HL-60 (cell line): ENCODE results near the gene ADCYAP1R1.

ENCODE experiments used
- DNase-seq, 2 experiments: peaks; one replicate each; pipeline ENCODE4 v3.0.0-alpha.2; 2010 to 2020; ENCODE audit warnings: low read depth in 1 of 2, low spot score in 1 of 2
- H3K27ac ChIP-seq: fragments of 250-450 bp; sonication (Bioruptor Pico); replicated peaks from 2 replicates; pipeline ENCODE4 v1.5.1; 2020; ENCODE audit warnings: mild to moderate bottlenecking, moderate library complexity
- H3K27me3 ChIP-seq: fragments of 250-450 bp; sonication (Bioruptor Pico); 2 replicates; pipeline ENCODE4 v1.5.1; 2021; ENCODE audit warnings: mild to moderate bottlenecking, moderate library complexity; ENCODE audit not compliant: insufficient read depth, poor library complexity, severe bottlenecking
- H3K4me3 ChIP-seq: replicated peaks from 2 replicates; pipeline ENCODE4 v1.5.1; 2011; ENCODE audit warnings: mild to moderate bottlenecking, control low read depth, low read length; ENCODE audit not compliant: insufficient read depth
- CTCF ChIP-seq: IDR thresholded peaks from one replicate; pipeline ENCODE4 v1.5.1; 2011; ENCODE audit warnings: low read length, control low read depth, inconsistent platforms; ENCODE audit not compliant: insufficient read depth
- GABPA ChIP-seq: IDR thresholded peaks from 2 replicates; pipeline ENCODE4 v1.6.1; 2012; ENCODE audit warnings: low read depth
- POLR2AphosphoS5 ChIP-seq: IDR thresholded peaks from 2 replicates; pipeline ENCODE4 v1.6.1; 2012; ENCODE audit warnings: low read depth
- REST ChIP-seq: IDR thresholded peaks from 2 replicates; pipeline ENCODE4 v1.6.1; 2012; ENCODE audit warnings: low read depth; ENCODE audit not compliant: insufficient replicate concordance
- SPI1 ChIP-seq: IDR thresholded peaks from 2 replicates; pipeline ENCODE4 v1.6.1; 2012; ENCODE audit warnings: low read depth, mild to moderate bottlenecking, borderline replicate concordance

ADCYAP1R1 gene

DNA sequence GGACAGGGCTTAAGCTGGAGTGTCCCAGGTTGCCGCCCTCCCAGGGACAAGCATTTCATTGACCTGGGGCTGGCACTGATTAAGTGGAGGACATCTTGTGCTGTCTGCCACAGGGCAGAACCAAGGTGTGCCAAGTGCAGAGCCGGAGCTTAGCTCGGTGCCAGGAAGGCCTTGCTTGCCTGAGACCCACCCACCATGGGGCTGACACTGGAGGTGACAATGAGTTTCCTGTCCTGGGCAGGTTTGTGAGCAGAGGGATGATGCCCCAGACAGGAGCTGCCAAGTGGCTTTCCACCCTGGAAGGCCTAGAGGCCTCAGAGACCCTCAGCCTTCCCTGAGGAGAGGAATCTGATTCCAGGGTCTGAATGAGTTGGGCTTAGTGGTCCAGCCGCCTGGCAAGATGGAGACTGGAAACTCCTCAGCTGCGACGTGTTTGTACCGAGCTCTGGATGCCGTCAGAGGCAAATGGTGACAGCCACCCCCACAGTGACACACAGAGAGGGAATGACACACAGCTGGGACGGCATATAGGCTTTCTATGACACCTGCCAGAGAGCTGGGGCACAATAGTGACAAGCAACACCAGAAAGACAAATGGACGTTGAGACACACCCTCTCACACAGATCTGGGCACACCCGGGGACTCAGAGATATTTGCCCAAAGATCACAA is 2.6 kb downstream of the ADCYAP1R1 start:
- Histone ChIP-seq H3K4me3 (no peak overlapping the region), H3K27me3 (peaks cover 14% of the 10 kb centered on the region), H3K27ac (no peak overlapping the region)
- TF ChIP-seq POLR2AphosphoS5, result no peak
- TF ChIP-seq REST, result no peak
- TF ChIP-seq GABPA, result no peak
- no peak for TF ChIP-seq CTCF
- no peak for TF ChIP-seq SPI1
- no peak for DNase-seq

- no peak for DNase-seq
- no peak overlapping the region for H3K4me3 ChIP-seq
- peaks cover 14% of the 10 kb centered on the region for H3K27me3 ChIP-seq
- TF ChIP-seq REST (no peak), GABPA (no peak), SPI1 (no peak), POLR2AphosphoS5 (no peak)
- no peak overlapping the region for H3K27ac ChIP-seq
Observed at GRCh38 chr7:31055471-31055870, 3.4 kb downstream of the ADCYAP1R1 start.

DNA sequence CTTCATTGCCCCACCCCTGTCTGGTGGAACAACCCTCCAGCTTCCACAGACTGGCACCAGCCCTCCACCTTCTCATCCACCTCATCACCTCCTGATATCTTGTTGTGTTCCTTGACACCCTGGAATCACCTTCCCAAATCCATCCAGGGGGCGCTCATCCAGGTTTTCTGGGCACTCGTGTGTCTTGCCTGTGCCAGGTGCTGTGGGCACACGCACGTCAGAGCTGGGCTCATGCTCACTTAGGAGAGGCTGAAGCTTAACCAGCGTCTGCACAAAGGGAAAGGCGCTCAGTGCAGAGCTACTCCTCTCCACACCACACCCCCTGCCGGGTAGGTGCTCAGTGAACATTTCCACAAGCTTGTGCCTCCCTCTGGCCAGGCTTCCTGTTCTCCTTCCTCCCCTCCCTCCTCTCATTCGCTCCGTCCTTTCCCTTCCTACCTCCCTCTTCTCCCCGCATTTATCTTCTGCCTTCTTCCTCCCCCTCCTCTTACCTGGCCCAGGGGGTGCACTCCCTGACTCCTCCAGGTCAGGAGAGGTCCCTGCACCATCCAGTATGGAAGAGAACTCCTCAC is 4.8 kb downstream of the ADCYAP1R1 start:
- no peak for DNase-seq

More for the DNA sequence above, 4.8 kb downstream of the ADCYAP1R1 start:
- H3K27ac ChIP-seq, result no peak overlapping the region
- TF ChIP-seq GABPA (no peak), CTCF (no peak), SPI1 (no peak), REST (no peak), POLR2AphosphoS5 (no peak)
- H3K27me3 ChIP-seq, result peaks cover 5% of the 10 kb centered on the region
- H3K4me3 ChIP-seq, result no peak overlapping the region
